ENCODE data around the gene LRRC25. TPM values are rescaled to one million over a fixed set of nuclear protein-coding genes. Genes with fewer than 3 reads are reported as not detected.
A peak's percentile ranks its signal among the peaks of the same experiment; 100 is the strongest.

The LRRC25 gene
- total and polyA plus RNA-seq, 10 of the 15 experiments (the other 5 are each of a cell fraction or from before 2014, with no cell fraction given) = 0.38 to 2.9 (median 1.2) TPM

DNA sequence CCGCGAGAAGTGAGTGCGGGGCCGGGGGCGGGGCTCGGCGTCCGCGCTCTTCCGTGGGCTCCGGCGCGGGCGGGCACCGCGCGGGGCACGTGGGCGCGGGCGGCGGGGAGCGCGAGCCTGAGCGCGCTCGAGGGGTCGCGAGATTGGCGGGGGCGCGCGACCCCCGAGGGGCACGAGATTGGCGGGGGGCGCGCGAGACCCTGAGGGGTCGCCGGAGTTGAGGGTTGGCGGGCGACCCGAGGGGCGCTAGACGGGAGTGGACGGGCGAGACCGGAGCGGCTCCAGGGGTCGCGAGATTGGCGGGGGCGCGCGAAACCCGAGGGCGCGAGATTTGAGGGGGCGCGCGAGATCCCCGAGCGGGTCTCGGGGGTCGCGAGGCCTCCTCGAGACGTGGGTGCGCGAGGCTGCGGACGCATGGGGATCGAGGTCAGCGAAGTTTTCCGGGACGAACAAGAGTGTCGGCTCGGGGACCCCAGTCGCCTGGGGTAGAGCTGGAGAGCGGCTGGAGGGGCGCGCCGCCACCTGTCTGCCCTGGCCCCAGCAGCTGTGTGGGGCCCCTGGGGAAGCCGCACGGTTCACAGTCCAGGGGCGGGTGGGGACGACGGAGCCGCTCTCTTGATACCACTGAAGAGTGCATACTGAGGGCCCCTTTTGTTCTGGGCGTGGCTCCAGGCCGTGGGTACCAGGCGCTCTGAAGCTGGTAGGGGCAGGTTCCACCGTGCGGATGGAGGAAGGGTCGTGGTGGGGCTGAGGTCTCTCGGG lies 22.5 kb upstream of the LRRC25 start (continued):
- TF ChIP-seq, protein P1, sequence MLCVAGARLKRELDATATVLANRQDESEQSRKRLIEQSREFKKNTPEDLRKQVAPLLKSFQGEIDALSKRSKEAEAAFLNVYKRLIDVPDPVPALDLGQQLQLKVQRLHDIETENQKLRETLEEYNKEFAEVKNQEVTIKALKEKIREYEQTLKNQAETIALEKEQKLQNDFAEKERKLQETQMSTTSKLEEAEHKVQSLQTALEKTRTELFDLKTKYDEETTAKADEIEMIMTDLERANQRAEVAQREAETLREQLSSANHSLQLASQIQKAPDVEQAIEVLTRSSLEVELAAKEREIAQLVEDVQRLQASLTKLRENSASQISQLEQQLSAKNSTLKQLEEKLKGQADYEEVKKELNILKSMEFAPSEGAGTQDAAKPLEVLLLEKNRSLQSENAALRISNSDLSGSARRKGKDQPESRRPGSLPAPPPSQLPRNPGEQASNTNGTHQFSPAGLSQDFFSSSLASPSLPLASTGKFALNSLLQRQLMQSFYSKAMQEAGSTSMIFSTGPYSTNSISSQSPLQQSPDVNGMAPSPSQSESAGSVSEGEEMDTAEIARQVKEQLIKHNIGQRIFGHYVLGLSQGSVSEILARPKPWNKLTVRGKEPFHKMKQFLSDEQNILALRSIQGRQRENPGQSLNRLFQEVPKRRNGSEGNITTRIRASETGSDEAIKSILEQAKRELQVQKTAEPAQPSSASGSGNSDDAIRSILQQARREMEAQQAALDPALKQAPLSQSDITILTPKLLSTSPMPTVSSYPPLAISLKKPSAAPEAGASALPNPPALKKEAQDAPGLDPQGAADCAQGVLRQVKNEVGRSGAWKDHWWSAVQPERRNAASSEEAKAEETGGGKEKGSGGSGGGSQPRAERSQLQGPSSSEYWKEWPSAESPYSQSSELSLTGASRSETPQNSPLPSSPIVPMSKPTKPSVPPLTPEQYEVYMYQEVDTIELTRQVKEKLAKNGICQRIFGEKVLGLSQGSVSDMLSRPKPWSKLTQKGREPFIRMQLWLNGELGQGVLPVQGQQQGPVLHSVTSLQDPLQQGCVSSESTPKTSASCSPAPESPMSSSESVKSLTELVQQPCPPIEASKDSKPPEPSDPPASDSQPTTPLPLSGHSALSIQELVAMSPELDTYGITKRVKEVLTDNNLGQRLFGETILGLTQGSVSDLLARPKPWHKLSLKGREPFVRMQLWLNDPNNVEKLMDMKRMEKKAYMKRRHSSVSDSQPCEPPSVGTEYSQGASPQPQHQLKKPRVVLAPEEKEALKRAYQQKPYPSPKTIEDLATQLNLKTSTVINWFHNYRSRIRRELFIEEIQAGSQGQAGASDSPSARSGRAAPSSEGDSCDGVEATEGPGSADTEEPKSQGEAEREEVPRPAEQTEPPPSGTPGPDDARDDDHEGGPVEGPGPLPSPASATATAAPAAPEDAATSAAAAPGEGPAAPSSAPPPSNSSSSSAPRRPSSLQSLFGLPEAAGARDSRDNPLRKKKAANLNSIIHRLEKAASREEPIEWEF (IDR thresholded peaks at IDR 0.05; ENCODE audit: insufficient replicate concordance, low read depth, low read length) = no peak
- no peak for TF ChIP-seq EZH2 (IDR thresholded peaks at IDR 0.05; ENCODE audit: borderline replicate concordance, control insufficient read depth, low read depth, low read length)
- TF ChIP-seq NRF1 (conservative IDR thresholded peaks at IDR 0.05; ENCODE audit: low read depth, low read length) = no peak
- TF ChIP-seq ZNF217 (IDR thresholded peaks at IDR 0.05) = no peak
- no peak for TF ChIP-seq IRF4 (IDR thresholded peaks at IDR 0.05; ENCODE audit: low read depth, low read length)
- 0 out of 2 replicates have a peak, but pooled peaks have one; percentile 4 for TF ChIP-seq GATAD2B (conservative IDR thresholded peaks at IDR 0.05; ENCODE audit: low read depth)
- TF ChIP-seq BCL11A (IDR thresholded peaks at IDR 0.05; ENCODE audit: low read depth, low read length) = no peak
- peak; percentile 17; the same call in 1 of the 2 replicates for TF ChIP-seq SMAD5 (IDR thresholded peaks at IDR 0.05; ENCODE audit: low read depth)
- TF ChIP-seq FOXK2 (IDR thresholded peaks at IDR 0.05) = no peak
- TF ChIP-seq SUPT20H (IDR thresholded peaks at IDR 0.05; ENCODE audit: borderline replicate concordance, control insufficient read depth, low read depth, low read length) = no peak
- no peak for TF ChIP-seq ZSCAN29 (IDR thresholded peaks at IDR 0.05)
- TF ChIP-seq ZZZ3 (IDR thresholded peaks at IDR 0.05; ENCODE audit: control insufficient read depth, insufficient read length, low read depth) = no peak
- no peak for TF ChIP-seq POLR2AphosphoS5 (IDR thresholded peaks at IDR 0.05; ENCODE audit: low read length)
- TF ChIP-seq, protein P2, sequence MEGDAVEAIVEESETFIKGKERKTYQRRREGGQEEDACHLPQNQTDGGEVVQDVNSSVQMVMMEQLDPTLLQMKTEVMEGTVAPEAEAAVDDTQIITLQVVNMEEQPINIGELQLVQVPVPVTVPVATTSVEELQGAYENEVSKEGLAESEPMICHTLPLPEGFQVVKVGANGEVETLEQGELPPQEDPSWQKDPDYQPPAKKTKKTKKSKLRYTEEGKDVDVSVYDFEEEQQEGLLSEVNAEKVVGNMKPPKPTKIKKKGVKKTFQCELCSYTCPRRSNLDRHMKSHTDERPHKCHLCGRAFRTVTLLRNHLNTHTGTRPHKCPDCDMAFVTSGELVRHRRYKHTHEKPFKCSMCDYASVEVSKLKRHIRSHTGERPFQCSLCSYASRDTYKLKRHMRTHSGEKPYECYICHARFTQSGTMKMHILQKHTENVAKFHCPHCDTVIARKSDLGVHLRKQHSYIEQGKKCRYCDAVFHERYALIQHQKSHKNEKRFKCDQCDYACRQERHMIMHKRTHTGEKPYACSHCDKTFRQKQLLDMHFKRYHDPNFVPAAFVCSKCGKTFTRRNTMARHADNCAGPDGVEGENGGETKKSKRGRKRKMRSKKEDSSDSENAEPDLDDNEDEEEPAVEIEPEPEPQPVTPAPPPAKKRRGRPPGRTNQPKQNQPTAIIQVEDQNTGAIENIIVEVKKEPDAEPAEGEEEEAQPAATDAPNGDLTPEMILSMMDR (IDR thresholded peaks at IDR 0.05 in 2 of 3, conservative IDR thresholded peaks at IDR 0.05 in 1 of 3; ENCODE audit: control insufficient read depth in 2 of 3, extremely low read depth in 1 of 3, insufficient read depth in 1 of 3, low read depth in 3 of 3, low read length in 3 of 3) = no peak
- TF ChIP-seq CBX3 (IDR thresholded peaks at IDR 0.05; ENCODE audit: borderline replicate concordance, low read depth) = no peak
- TF ChIP-seq, protein P3, sequence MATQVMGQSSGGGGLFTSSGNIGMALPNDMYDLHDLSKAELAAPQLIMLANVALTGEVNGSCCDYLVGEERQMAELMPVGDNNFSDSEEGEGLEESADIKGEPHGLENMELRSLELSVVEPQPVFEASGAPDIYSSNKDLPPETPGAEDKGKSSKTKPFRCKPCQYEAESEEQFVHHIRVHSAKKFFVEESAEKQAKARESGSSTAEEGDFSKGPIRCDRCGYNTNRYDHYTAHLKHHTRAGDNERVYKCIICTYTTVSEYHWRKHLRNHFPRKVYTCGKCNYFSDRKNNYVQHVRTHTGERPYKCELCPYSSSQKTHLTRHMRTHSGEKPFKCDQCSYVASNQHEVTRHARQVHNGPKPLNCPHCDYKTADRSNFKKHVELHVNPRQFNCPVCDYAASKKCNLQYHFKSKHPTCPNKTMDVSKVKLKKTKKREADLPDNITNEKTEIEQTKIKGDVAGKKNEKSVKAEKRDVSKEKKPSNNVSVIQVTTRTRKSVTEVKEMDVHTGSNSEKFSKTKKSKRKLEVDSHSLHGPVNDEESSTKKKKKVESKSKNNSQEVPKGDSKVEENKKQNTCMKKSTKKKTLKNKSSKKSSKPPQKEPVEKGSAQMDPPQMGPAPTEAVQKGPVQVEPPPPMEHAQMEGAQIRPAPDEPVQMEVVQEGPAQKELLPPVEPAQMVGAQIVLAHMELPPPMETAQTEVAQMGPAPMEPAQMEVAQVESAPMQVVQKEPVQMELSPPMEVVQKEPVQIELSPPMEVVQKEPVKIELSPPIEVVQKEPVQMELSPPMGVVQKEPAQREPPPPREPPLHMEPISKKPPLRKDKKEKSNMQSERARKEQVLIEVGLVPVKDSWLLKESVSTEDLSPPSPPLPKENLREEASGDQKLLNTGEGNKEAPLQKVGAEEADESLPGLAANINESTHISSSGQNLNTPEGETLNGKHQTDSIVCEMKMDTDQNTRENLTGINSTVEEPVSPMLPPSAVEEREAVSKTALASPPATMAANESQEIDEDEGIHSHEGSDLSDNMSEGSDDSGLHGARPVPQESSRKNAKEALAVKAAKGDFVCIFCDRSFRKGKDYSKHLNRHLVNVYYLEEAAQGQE (IDR thresholded peaks at IDR 0.05; ENCODE audit: low read depth, low read length) = no peak
- TF ChIP-seq, protein P4, sequence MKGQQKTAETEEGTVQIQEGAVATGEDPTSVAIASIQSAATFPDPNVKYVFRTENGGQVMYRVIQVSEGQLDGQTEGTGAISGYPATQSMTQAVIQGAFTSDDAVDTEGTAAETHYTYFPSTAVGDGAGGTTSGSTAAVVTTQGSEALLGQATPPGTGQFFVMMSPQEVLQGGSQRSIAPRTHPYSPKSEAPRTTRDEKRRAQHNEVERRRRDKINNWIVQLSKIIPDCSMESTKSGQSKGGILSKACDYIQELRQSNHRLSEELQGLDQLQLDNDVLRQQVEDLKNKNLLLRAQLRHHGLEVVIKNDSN (IDR thresholded peaks at IDR 0.05; ENCODE audit: borderline replicate concordance, extremely low read length, insufficient read depth, low read depth, low read length) = no peak
- no peak for TF ChIP-seq CHD1 (IDR thresholded peaks at IDR 0.05; ENCODE audit: low read depth, low read length)
